Measurements from ENCODE around the gene EGLN2.
"Not testable (repeated sequence)": the region's sequence is repeated elsewhere in the genome, so short reads cannot be mapped to it uniquely, and the experiment has no call there.

Gene EGLN2

GRCh38 chr19:40819479-40820234 is 20.7 kb downstream of the EGLN2 start:
- ATAC-seq = not testable (repeated sequence)

GRCh38 chr19:40822161-40822560 is 23.2 kb downstream of the EGLN2 start:
- ATAC-seq = no peak

- ATAC-seq = not testable (repeated sequence)
Observed at GRCh38 chr19:40822704-40823553, 23.9 kb downstream of the EGLN2 start.

GRCh38 chr19:40824916-40825315 is 25.9 kb downstream of the EGLN2 start:
- ATAC-seq = not testable (repeated sequence)

- not testable (repeated sequence) for ATAC-seq
Observed at GRCh38 chr19:40825460-40826095, 26.6 kb downstream of the EGLN2 start.

- ATAC-seq = not testable (repeated sequence)
Observed at GRCh38 chr19:40826312-40826698, 27.3 kb downstream of the EGLN2 start.

- peak; percentile 63 to 74 for ATAC-seq
Observed at GRCh38 chr19:40826699-40827385, 27.9 kb downstream of the EGLN2 start.

GRCh38 chr19:40827386-40828247 is 28.6 kb downstream of the EGLN2 start:
- no peak for ATAC-seq

- ATAC-seq = no peak
Observed at GRCh38 chr19:40829205-40829604, 30.2 kb downstream of the EGLN2 start.

GRCh38 chr19:40830741-40831140 is 31.8 kb downstream of the EGLN2 start:
- not testable (repeated sequence) for ATAC-seq

GRCh38 chr19:40831502-40832430 is 32.8 kb downstream of the EGLN2 start:
- no peak for ATAC-seq

GRCh38 chr19:40832431-40832790 is 33.4 kb downstream of the EGLN2 start:
- not testable (repeated sequence) for ATAC-seq

GRCh38 chr19:40833728-40834533 is 34.9 kb downstream of the EGLN2 start:
- ATAC-seq = not testable (repeated sequence)

- no peak for ATAC-seq
Observed at GRCh38 chr19:40836754-40837429, 37.9 kb downstream of the EGLN2 start.

GRCh38 chr19:40838477-40838876 is 39.5 kb downstream of the EGLN2 start:
- ATAC-seq = not testable (repeated sequence)

GRCh38 chr19:40842012-40842411 is 43.0 kb downstream of the EGLN2 start:
- ATAC-seq = not testable (repeated sequence)

- peak in 1 of 2 donors; percentile 11 for ATAC-seq
Observed at GRCh38 chr19:40842997-40843652, 44.1 kb downstream of the EGLN2 start.

GRCh38 chr19:40843653-40844052 is 44.7 kb downstream of the EGLN2 start:
- ATAC-seq = peak; percentile 96 to 97

Data from activated CD4-positive, CD25-positive, alpha-beta regulatory T cell treated with anti-CD3 and anti-CD28 coated beads, Interleukin-2, amount 50 U/mL, for 24 hours (primary cell).